ENCODE results near the gene CLSTN1.

CLSTN1 gene

GRCh38 chr1:9823943-9824701 lies at the start of gene CLSTN1:
Gene CLSTN1, minus strand, starts transcription at chr1:9823965. Its CDS starts 232 bp downstream, at chr1:9823733.
- peak; percentile 87 to 89 for DNase-seq (ENCODE audit: low read depth in 2 of 2)

DNA sequence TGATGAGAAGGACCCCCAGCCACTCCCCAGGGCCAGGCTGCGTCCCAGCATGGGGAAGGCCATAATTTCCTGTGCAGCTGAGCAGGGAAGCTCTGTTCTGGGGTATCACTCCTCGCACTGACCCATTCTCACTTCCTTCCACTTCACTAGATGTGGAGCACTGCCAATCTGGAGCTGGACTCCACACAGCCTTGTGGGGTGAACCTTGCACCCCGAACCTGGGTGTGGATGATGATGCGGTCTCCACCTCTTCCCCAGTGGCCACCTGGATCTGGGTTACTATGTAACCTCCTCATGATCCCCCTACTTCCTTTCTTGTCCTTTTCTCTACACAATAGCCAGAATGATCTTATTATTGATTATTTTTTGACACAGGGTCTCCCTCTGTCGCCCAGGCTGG lies 49.6 kb upstream of the CLSTN1 start:
- no peak for DNase-seq (ENCODE audit: low read depth in 2 of 2)

GRCh38 chr1:9872430-9873165 lies 48.8 kb upstream of the CLSTN1 start:
- no peak for DNase-seq (ENCODE audit: low read depth in 2 of 2)

- no peak for DNase-seq (ENCODE audit: low read depth in 2 of 2)
Observed at GRCh38 chr1:9871707-9872425, 48.1 kb upstream of the CLSTN1 start.

DNA sequence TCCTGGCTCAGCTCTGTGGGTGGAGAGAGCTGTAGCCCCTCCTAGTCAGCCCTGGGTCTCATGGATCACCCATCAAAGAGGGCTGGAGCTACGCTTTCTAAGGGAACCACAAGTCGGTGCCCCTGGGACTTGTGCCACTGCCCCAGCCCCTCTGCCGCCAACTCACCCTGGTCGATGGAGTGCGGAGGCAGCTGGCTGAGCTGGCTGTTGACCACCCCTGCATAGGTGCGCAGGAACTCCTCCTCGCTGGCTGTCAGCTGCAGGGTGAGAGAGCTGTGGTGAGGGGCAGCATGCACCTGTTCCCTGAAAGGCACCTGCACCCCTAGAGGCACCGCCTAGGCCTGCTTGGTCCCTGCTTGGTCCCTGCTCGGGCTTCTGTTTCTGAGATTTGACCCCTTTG lies 47.3 kb upstream of the CLSTN1 start:
- DNase-seq (ENCODE audit: low read depth in 2 of 2), result no peak

DNA sequence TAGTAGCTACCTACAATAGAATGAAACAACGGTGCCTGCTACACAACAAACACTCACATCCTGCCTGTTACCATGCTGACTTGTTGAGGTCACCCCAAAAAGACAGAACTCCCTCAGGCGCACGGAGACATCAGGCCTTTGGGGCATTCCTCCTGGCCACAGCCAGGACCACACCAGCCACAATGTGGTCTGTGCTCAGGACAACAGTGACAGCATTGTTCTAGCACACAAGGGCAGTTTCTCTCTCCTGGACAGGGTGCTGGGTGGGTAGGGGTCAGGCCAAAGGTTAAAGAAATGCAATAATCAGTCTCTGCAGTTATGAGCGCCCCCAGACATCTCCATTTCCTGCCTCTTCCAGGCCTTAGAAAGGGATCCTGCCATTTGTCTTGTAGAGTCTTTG lies 46.8 kb upstream of the CLSTN1 start:
- no peak for DNase-seq (ENCODE audit: low read depth in 2 of 2)

- no peak for DNase-seq (ENCODE audit: low read depth in 2 of 2)
Observed at GRCh38 chr1:9869831-9870251, 46.1 kb upstream of the CLSTN1 start.

- DNase-seq (ENCODE audit: low read depth in 2 of 2), result no peak
Observed at GRCh38 chr1:9868244-9868590, 44.5 kb upstream of the CLSTN1 start.

- DNase-seq (ENCODE audit: low read depth in 2 of 2), result peak; percentile 84 to 88
Observed at GRCh38 chr1:9867408-9868243, 43.9 kb upstream of the CLSTN1 start.

GRCh38 chr1:9866836-9867235 lies 43.1 kb upstream of the CLSTN1 start:
- no peak for DNase-seq (ENCODE audit: low read depth in 2 of 2)

- no peak for DNase-seq (ENCODE audit: low read depth in 2 of 2)
Observed at GRCh38 chr1:9865724-9866123, 42.0 kb upstream of the CLSTN1 start.

GRCh38 chr1:9863371-9863770 lies 39.6 kb upstream of the CLSTN1 start:
- DNase-seq (ENCODE audit: low read depth in 2 of 2), result no peak

DNA sequence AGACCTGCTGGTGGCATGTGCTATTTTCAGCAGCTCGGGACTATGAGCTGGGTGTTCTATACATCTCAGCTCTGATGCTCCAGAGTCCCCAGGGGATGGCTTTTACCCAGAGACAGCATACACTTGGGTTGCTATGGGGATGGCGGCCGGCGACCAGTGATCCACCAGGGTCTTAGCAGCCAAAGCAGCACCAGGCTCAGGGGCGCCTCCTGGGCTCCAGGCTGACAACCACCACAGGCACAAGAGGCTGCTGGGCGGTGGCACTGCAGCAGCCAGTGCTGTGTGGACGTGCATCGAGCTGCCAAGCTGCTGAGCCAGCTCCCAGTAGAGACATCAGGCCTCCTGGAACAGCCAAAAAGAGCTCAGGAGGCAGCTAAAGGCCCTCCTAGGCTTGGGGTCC lies 37.6 kb upstream of the CLSTN1 start:
- no peak for DNase-seq (ENCODE audit: low read depth in 2 of 2)

- no peak for DNase-seq (ENCODE audit: low read depth in 2 of 2)
Observed at GRCh38 chr1:9860887-9861286, 37.1 kb upstream of the CLSTN1 start.

DNA sequence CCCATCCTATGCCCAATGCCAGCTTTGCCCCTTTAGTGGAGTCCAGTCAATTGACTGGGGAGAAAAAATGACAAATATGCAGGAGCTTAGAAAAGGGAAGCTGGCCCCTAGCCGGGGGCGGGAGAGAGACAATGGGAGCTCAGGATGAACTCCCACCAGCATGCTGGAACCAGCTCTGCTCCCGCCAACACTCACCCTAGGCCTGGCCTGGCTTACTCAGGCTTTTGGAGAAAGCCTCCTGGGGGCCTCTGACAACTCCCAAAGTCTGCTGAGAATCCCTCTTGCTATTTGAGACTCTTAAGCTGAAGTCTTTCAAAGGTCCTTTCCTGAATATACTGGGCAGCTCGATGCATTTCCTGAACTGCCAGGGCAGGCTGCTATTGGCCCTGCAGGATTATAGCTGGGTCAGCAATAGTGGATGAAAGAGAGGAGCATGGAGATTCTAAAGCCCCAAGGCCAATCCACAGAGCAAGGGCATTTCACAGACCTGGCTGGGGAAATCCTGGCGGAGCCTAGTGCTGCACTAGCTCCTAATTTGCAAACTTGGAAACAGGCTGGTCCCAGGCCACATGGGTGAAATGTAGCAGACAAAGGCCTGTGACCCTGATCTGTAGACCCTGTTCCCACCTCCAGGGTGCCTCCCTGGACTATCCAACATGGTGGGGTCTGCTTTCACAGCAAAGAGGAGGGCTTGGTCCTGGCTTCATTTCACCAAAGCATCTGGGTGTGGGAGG lies 35.7 kb upstream of the CLSTN1 start:
- no peak for DNase-seq (ENCODE audit: low read depth in 2 of 2)

DNA sequence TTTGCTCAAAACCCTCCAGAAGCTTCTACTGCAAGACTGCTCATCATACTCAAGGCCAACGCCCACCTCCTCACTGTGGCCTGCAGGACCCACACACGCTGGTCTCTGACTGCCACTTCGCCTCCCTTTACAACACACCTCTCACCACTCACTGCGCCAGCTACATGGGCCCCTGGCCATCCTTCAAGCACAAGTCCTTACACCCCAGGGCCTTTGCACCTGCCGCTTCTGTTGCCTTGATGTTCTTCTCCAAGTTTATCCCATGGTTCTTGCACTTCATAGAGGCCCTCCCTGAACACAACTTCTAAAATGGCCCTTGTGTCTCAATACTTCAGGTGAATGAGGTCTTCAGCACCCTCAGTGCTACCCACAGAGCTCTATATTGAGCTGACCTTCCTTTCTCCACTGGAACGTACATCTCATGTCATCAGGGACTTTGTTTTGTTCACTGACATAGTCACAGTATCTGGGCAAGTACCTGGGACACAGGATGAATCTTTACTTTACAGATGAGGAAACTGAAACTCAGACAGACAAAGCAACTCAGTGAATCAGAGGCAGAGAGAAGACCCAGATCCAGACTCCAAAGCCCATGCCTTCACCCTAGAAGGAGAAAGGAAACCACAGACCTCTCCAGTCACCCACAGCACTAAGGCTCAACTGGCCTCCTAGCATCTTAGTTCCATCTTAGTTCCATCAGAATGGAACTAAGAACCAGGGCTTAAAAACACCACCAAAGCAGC lies 34.7 kb upstream of the CLSTN1 start:
- DNase-seq (ENCODE audit: low read depth in 2 of 2), result no peak

- no peak for DNase-seq (ENCODE audit: low read depth in 2 of 2)
Observed at GRCh38 chr1:9855186-9855585, 31.4 kb upstream of the CLSTN1 start.

- no peak for DNase-seq (ENCODE audit: low read depth in 2 of 2)
Observed at GRCh38 chr1:9853249-9853595, 29.5 kb upstream of the CLSTN1 start.

- no peak for DNase-seq (ENCODE audit: low read depth in 2 of 2)
Observed at GRCh38 chr1:9852410-9853248, 28.9 kb upstream of the CLSTN1 start.

GRCh38 chr1:9852004-9852403 lies 28.2 kb upstream of the CLSTN1 start:
- no peak for DNase-seq (ENCODE audit: low read depth in 2 of 2)
